NT2/D1 (cell line): ENCODE data around the gene MAU2.

Experiments
- SUZ12 ChIP-seq: IDR thresholded peaks from 2 replicates; pipeline ENCODE4 v1.6.1; 2011; ENCODE audit not compliant: insufficient read length, insufficient read depth; ENCODE audit errors: extremely low read depth
- YY1 ChIP-seq: IDR thresholded peaks from 2 replicates; pipeline ENCODE4 v1.6.1; 2011; ENCODE audit not compliant: insufficient read length, insufficient read depth
- ZNF274 ChIP-seq: IDR thresholded peaks from 2 replicates; pipeline ENCODE4 v1.6.1; 2011; ENCODE audit warnings: mild to moderate bottlenecking, low read depth, low read length

DNA sequence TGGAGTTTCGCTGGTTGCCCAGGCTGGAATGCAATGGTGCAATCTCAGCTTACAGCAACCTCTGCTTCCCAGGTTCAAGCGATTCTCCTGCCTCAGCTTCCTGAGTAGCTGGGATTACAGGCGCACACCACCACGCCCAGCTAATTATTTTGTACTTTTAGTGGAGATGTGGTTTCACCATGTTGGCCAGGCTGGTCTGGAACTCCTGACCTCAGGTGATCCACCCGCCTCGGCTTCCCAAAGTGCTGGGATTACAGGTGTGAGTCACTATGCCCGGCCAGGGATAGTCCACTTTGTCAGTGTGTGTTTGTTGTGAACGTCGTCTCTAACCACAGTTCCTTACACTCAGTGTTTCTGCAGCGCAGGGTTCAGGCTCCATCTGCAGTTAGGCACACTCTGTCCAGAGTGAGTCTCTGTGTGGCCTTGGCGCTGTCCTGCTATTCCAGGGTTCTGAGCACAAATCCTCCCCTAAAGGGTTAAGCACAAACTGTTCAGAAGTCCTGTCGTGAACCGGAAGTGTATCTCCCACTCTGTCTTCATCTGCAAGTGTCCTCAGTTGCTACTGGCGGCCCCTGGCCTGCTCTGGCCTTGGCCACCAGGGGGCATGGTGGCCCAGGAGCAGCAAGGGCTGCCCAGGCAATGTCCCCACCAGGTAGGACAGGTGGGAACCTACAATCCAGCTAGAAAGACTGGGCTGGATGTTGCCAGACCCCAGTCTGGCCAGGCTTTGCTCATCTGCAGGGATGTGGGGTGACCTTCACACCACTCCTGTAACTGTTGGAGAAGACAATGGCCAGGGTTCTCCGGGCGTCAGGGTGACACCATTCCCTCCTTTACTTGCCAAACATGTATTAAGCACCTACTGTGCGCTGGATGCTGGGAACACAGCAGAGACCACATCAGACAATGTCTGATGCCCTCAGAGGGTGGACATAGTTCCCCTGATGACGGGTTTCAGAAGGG is 46.1 kb downstream of the MAU2 start:
- TF ChIP-seq YY1 (no peak), ZNF274 (no peak), SUZ12 (no peak)
